ENCODE data around the gene ANO8. TPM values are rescaled to one million over a fixed set of nuclear protein-coding genes. Genes with fewer than 3 reads are reported as not detected.

ANO8 gene
- polyA plus RNA-seq, 3 donors = 0.11 to 14.1 TPM; not detected in 1

DNA sequence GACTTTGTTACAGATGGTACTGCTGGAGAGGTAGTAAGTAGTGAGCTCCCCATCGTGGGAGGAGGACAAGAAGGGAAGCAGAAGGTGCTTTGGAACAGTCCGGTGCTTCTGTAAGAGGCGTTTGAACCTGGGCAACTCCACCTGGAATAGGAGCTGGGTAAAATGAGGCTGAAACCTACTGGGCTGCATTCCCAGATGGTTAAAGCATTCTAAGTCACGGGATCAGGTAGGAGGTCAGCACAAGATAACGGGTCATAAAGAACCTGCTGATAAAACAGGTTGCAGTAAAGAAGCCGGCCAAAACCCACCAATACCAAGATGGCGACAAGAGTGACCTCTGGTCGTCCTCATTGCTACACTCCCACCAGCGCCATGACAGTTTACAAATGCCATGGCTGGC lies 47.9 kb downstream of the ANO8 start:
- H3K36me3 ChIP-seq (replicated peaks in 1 of 2; ENCODE audit: control insufficient read depth in 1 of 2, insufficient read depth in 2 of 2, low read length in 2 of 2) = peaks cover 8 to 27% of the 10 kb centered on the region in 2 donors

DNA sequence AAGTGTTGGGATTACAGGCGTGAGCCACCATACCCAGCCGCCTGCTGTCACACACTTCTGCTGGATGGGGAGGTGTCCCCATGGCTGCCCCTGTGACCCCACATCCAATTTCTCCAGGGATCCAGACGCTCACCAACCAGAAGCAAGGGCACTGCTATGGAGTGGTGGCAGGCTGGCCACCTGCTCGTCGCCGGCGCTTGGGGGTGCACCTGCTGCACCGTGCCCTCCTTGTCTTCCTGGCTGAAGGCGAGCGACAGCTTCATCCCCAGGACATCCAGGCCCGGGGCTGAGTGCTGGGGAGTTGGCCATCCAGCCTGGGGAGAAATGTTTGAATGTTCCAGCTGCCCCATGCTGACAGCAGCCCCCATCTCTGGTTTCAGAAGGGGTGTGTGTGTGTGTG lies 48.4 kb downstream of the ANO8 start:
- no peak overlapping the region for H3K4me3 Mint-ChIP-seq

More for the DNA sequence above, 47.9 kb downstream of the ANO8 start:
- no peaks in the 10 kb centered on the region for H3K27me3 ChIP-seq (ENCODE audit: control insufficient read depth in 2 of 2, insufficient read depth in 2 of 2, low read length in 2 of 2)
- H3K9me3 ChIP-seq (replicated peaks in 1 of 2; ENCODE audit: control insufficient read depth in 1 of 2, insufficient read depth in 1 of 2, low read length in 2 of 2) = no peaks in the 10 kb centered on the region
- no peak overlapping the region for H2AFZ ChIP-seq (ENCODE audit: insufficient read depth, low read depth, low read length, poor library complexity, severe bottlenecking)
- no peak for DNase-seq
- H3K27me3 Mint-ChIP-seq (ENCODE audit: low read depth in 3 of 3) = peaks cover 0 to 10% (median 0%) of the 10 kb centered on the region in 3 donors
- H3K79me2 ChIP-seq (ENCODE audit: insufficient read depth, low read length) = no peaks in the 10 kb centered on the region
- no peak overlapping the region for H3K9ac ChIP-seq (ENCODE audit: insufficient read depth, low read length, poor library complexity, severe bottlenecking)
- no peak overlapping the region for H3K4me3 Mint-ChIP-seq
- H3K9me3 Mint-ChIP-seq = no peaks in the 10 kb centered on the region
- peaks cover 4% of the 10 kb centered on the region for H4K20me1 ChIP-seq (ENCODE audit: insufficient read depth, low read length)
- intact Hi-C loops (cut with micrococcal nuclease) = no loop called here
- H3K27ac ChIP-seq (ENCODE audit: low read depth in 1 of 2, low read length in 2 of 2) = no peak overlapping the region
- WGBS (ENCODE audit: insufficient coverage) = 95% methylated on average over 9 of the region's 9 CpGs
- H3K4me1 Mint-ChIP-seq = peaks cover 6% of the 10 kb centered on the region
- H3K27ac Mint-ChIP-seq = peak overlapping the region in 2 of 7 donors; percentile 52 to 82
- TF ChIP-seq, protein P1, sequence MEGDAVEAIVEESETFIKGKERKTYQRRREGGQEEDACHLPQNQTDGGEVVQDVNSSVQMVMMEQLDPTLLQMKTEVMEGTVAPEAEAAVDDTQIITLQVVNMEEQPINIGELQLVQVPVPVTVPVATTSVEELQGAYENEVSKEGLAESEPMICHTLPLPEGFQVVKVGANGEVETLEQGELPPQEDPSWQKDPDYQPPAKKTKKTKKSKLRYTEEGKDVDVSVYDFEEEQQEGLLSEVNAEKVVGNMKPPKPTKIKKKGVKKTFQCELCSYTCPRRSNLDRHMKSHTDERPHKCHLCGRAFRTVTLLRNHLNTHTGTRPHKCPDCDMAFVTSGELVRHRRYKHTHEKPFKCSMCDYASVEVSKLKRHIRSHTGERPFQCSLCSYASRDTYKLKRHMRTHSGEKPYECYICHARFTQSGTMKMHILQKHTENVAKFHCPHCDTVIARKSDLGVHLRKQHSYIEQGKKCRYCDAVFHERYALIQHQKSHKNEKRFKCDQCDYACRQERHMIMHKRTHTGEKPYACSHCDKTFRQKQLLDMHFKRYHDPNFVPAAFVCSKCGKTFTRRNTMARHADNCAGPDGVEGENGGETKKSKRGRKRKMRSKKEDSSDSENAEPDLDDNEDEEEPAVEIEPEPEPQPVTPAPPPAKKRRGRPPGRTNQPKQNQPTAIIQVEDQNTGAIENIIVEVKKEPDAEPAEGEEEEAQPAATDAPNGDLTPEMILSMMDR (IDR thresholded peaks at IDR 0.05) = no peak
- H3K4me2 ChIP-seq (replicated peaks; ENCODE audit: extremely low read depth, low read length, poor library complexity, severe bottlenecking) = no peak overlapping the region
- no peak overlapping the region for H3K4me3 ChIP-seq (replicated peaks in 1 of 3; ENCODE audit: low read depth in 2 of 3, low read length in 3 of 3)
- H3K4me1 ChIP-seq (ENCODE audit: control insufficient read depth in 1 of 2, insufficient read depth in 2 of 2, low read length in 2 of 2) = peaks cover 15% of the 10 kb centered on the region in 2 donors
- peaks cover 10 to 47% of the 10 kb centered on the region in 2 donors for H3K36me3 Mint-ChIP-seq

More for the DNA sequence above, 48.4 kb downstream of the ANO8 start:
- Mint-ChIP-seq H3K4me1 (peaks cover 8% of the 10 kb centered on the region), H3K27ac (peak overlapping the region in 2 of 7 donors; percentile 52 to 82), H3K36me3 (peaks cover 10 to 44% of the 10 kb centered on the region in 2 donors), H3K27me3 (ENCODE audit: low read depth in 3 of 3) (peaks cover 0 to 10% (median 0%) of the 10 kb centered on the region in 3 donors), H3K9me3 (no peaks in the 10 kb centered on the region)
- intact Hi-C loops (cut with micrococcal nuclease) = no loop called here
- Histone ChIP-seq H3K9ac (ENCODE audit: insufficient read depth, low read length, poor library complexity, severe bottlenecking) (no peak overlapping the region), H3K4me2 (replicated peaks; ENCODE audit: extremely low read depth, low read length, poor library complexity, severe bottlenecking) (no peak overlapping the region), H3K4me1 (ENCODE audit: control insufficient read depth in 1 of 2, insufficient read depth in 2 of 2, low read length in 2 of 2) (peaks cover 19 to 20% of the 10 kb centered on the region in 2 donors), H2AFZ (ENCODE audit: insufficient read depth, low read depth, low read length, poor library complexity, severe bottlenecking) (no peak overlapping the region), H3K27me3 (ENCODE audit: control insufficient read depth in 2 of 2, insufficient read depth in 2 of 2, low read length in 2 of 2) (no peaks in the 10 kb centered on the region), H3K9me3 (replicated peaks in 1 of 2; ENCODE audit: control insufficient read depth in 1 of 2, insufficient read depth in 1 of 2, low read length in 2 of 2) (no peaks in the 10 kb centered on the region), H3K36me3 (replicated peaks in 1 of 2; ENCODE audit: control insufficient read depth in 1 of 2, insufficient read depth in 2 of 2, low read length in 2 of 2) (peaks cover 8 to 27% of the 10 kb centered on the region in 2 donors), H3K79me2 (ENCODE audit: insufficient read depth, low read length) (no peaks in the 10 kb centered on the region), H3K4me3 (replicated peaks in 1 of 3; ENCODE audit: low read depth in 2 of 3, low read length in 3 of 3) (no peak overlapping the region), H4K20me1 (ENCODE audit: insufficient read depth, low read length) (peaks cover 4% of the 10 kb centered on the region), H3K27ac (ENCODE audit: low read depth in 1 of 2, low read length in 2 of 2) (no peak overlapping the region)
- DNase-seq = no peak
- WGBS (ENCODE audit: insufficient coverage) = 95% methylated on average over 9 of the region's 11 CpGs
- TF ChIP-seq, protein P1 (IDR thresholded peaks at IDR 0.05) = no peak

All from CD14-positive monocyte (primary cell).